GM13977 (cell line): Measurements from ENCODE around the gene TEX2.

Experiments
- DNase-seq: peaks from one replicate; pipeline ENCODE4 v3.0.0; 2012; ENCODE audit warnings: low spot score
- CTCF ChIP-seq: IDR thresholded peaks from 2 replicates; pipeline ENCODE4 v1.5.1; 2012; ENCODE audit warnings: mild to moderate bottlenecking, control low read depth; ENCODE audit not compliant: insufficient read depth; ENCODE audit errors: extremely low read depth, missing control alignments
- in situ Hi-C: fragments of 300-500 bp; cut with MboI; formaldehyde crosslinking; loops from one replicate; pipeline ENCODE4 v1.12.0; 2022; ENCODE audit warnings: low sequenced_read_pairs, low pct_unique_long_range_greater_than_20kb, mixed read lengths, inconsistent platforms; ENCODE audit not compliant: unreplicated experiment

The TEX2 gene

DNA sequence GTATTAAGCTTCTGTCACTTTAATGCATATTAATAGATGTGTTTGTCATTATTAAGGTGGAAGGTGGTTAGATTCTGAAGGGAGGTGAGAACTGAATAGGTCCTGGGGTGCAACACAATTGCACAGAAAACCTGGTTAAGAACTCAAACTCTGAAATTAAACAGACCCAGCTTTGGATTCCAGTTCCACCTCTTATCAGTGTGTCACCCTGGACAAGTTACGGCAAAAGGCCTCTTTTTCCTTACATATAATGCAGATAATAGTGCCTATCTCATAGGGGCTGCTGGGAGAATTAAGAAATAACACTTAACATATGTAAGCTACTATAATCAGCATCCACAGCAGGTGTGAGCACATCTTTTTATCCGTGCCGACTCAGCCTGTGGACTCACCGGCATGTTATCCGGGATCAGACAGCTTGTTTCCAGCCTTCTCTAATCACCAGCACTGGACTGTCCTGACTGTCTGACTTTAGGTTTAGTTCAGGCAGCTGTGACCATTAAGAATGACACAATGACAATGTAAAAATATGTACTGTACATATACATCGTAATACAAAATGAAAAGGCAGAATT lies 31.4 kb downstream of the TEX2 start:
- no peak for DNase-seq
- TF ChIP-seq CTCF, result no peak
- in situ Hi-C loops, result no loop called here

- no peak for TF ChIP-seq CTCF
- in situ Hi-C loops, result no loop called here
- no peak for DNase-seq
These were observed 32.2 kb downstream of the TEX2 start for GRCh38 chr17:64230791-64231408.

GRCh38 chr17:64229815-64230728 lies 33.0 kb downstream of the TEX2 start:
- DNase-seq, result no peak
- no peak for TF ChIP-seq CTCF
- in situ Hi-C loops, result no loop called here

GRCh38 chr17:64226132-64226531 lies 36.9 kb downstream of the TEX2 start:
- no peak for TF ChIP-seq CTCF
- in situ Hi-C loops, result no loop called here
- DNase-seq, result no peak

DNA sequence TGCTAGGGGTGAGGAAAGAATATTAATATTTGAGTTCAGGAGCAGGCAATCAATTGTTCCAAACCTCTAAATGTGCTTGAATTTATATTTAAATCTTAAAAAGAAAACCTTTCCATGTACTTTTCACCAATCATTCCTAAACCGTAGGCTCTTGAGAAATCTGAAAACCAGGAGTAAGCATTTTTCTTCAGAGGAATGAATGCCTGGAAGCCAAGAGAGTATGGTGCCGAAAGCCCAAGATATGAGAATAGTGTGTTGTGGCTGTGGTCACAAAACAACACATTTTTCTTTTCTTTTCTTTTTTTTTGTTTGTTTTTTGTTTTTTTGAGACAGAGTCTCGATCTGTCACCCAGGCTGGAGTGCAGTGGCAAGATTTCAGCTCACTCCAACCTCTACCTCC lies 37.6 kb downstream of the TEX2 start:
- in situ Hi-C loops, result no loop called here
- no peak for DNase-seq
- no peak for TF ChIP-seq CTCF

DNA sequence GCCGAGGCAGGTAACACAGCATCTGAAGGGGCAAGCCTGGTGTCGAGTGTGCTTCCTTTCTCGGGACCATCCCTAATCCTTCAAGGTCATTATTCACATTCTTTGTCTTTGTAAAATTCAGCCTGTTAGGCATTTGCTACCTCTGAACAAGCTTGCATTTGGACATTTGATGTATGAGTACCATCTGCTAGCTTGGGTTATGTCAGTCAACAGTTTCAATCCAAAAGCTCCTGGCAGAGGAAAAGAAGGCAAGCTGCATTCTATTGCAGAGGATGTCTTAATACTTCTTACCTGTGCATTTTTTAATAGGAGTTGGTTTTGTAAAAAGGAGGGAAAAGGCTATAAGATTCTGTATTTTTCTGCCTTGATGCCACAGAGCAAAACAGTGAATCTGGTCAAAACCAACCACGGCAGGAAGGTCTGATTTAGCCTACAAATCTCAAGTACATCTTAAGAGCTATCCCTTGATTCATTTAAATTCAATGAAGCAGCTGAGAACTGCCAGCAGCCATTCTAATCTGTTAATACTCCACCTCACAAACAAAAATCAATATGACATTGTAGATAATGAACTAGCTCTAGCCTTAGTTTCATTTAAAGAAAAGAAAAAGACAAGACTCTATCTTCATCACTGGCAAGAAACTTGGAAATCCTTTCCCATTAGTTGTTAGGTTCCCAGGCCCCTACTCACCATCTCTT lies 39.0 kb downstream of the TEX2 start:
- in situ Hi-C loops, result no loop called here
- DNase-seq, result no peak
- TF ChIP-seq CTCF, result no peak
